Mesendoderm (in vitro differentiated cells): ENCODE results near the gene C1orf94.

Experiments
- DNase-seq: peaks from one replicate; pipeline ENCODE4 v3.0.0; 2013
- H2AK5ac ChIP-seq: 2 replicates; pipeline ENCODE4 v1.6.1; 2013; ENCODE audit warnings: low read length, inconsistent platforms
- H2BK120ac ChIP-seq: 2 replicates; pipeline ENCODE4 v1.6.1; 2013; ENCODE audit warnings: low read depth, mild to moderate bottlenecking, low read length, moderate library complexity, mixed read lengths
- H2BK15ac ChIP-seq: replicated peaks from 2 replicates; pipeline ENCODE4 v1.6.1; 2013; ENCODE audit warnings: low read depth, mild to moderate bottlenecking, moderate library complexity
- H2BK5ac ChIP-seq: 2 replicates; pipeline ENCODE4 v1.6.1; 2013; ENCODE audit warnings: low read length, inconsistent platforms
- H3K18ac ChIP-seq: 2 replicates; pipeline ENCODE4 v1.6.1; 2013; ENCODE audit warnings: mild to moderate bottlenecking, low read length, mixed read lengths
- H3K23ac ChIP-seq: one replicate; pipeline ENCODE4 v1.6.1; 2013; ENCODE audit warnings: low read length
- H3K27ac ChIP-seq: 2 replicates; pipeline ENCODE4 v1.5.1; 2013; ENCODE audit warnings: low read depth, mild to moderate bottlenecking, inconsistent platforms, low read length, moderate library complexity
- H3K27me3 ChIP-seq: 2 replicates; pipeline ENCODE4 v1.6.1; 2013; ENCODE audit warnings: low read length, control low read depth, mild to moderate bottlenecking, inconsistent platforms; ENCODE audit not compliant: insufficient read depth, poor library complexity
- H3K36me3 ChIP-seq: 2 replicates; pipeline ENCODE4 v1.6.1; 2013; ENCODE audit warnings: low read length, inconsistent platforms; ENCODE audit not compliant: control insufficient read depth, insufficient read depth
- H3K4ac ChIP-seq: one replicate; pipeline ENCODE4 v1.6.1; 2013; ENCODE audit warnings: low read depth, mild to moderate bottlenecking, low read length, moderate library complexity
- H3K4me1 ChIP-seq: 2 replicates; pipeline ENCODE4 v1.6.1; 2013; ENCODE audit warnings: low read depth, low read length, inconsistent platforms; ENCODE audit not compliant: control insufficient read depth
- H3K4me2 ChIP-seq: 2 replicates; pipeline ENCODE4 v1.6.1; 2013; ENCODE audit warnings: low read length
- H3K4me3 ChIP-seq: 2 replicates; pipeline ENCODE4 v1.5.1; 2013; ENCODE audit warnings: mild to moderate bottlenecking, low read length
- H3K56ac ChIP-seq: one replicate; pipeline ENCODE4 v1.6.1; 2013; ENCODE audit warnings: low read length
- H3K79me1 ChIP-seq: 2 replicates; pipeline ENCODE4 v1.6.1; 2013; ENCODE audit warnings: low read length, inconsistent platforms
- H3K79me2 ChIP-seq: 2 replicates; pipeline ENCODE4 v1.6.1; 2013; ENCODE audit warnings: mild to moderate bottlenecking, low read length; ENCODE audit not compliant: control insufficient read depth, insufficient read depth
- H3K9ac ChIP-seq: 2 replicates; pipeline ENCODE4 v1.6.1; 2013; ENCODE audit warnings: low read length, inconsistent platforms
- H4K5ac ChIP-seq: one replicate; pipeline ENCODE4 v1.6.1; 2013; ENCODE audit warnings: low read length
- H4K8ac ChIP-seq: one replicate; pipeline ENCODE4 v1.6.1; 2013; ENCODE audit warnings: low read depth, mild to moderate bottlenecking, control low read depth, low read length, moderate library complexity
- WGBS: extraction: QIAGEN DNeasy Blood & Tissue Kit; methylation state at CpG from one replicate; pipeline ENCODE4 v1.1.7; 2013; ENCODE audit warnings: low lambda C conversion rate, missing lambda C conversion rate; ENCODE audit not compliant: insufficient coverage; ENCODE audit errors: extremely low coverage; 5-methylcytosine and 5-hydroxymethylcytosine counted together

The C1orf94 gene

GRCh38 chr1:34266127-34266951 lies 89.6 kb downstream of the C1orf94 start:
- H2BK5ac ChIP-seq: no peak overlapping the region
- WGBS: no CpG with 5 or more reads among the region's 16 CpGs

DNA sequence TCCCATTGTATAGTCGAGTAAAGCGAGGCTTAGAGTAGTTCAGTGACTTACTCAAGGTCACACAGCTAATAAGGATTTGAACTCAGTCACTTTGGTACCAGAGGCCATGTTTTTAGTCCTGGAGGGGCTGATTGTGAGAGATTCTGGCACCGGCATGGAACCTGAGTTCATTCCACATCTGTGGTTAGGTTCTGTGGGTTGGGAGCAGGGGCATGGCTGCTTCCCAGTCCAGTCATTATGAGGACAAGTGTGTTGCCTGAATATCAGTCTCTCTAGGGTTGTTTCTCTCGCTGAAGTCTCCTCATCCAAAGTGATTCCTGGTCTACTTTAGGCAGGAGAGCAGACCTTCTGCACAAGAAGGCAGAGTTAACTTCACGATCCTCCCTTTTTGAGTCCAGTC lies 90.6 kb downstream of the C1orf94 start:
- Histone ChIP-seq H3K56ac (no peak overlapping the region), H3K18ac (no peak overlapping the region), H3K9ac (no peak overlapping the region), H2BK5ac (no peak overlapping the region), H3K23ac (no peak overlapping the region), H3K27ac (no peak overlapping the region), H2AK5ac (no peak overlapping the region), H3K4me1 (peaks cover 3% of the 10 kb centered on the region), H4K5ac (no peak overlapping the region), H3K79me1 (no peaks in the 10 kb centered on the region), H2BK15ac (no peak overlapping the region), H3K4me2 (no peak overlapping the region), H3K36me3 (no peaks in the 10 kb centered on the region), H4K8ac (no peak overlapping the region), H3K79me2 (no peaks in the 10 kb centered on the region), H2BK120ac (no peak overlapping the region), H3K4me3 (no peak overlapping the region), H3K27me3 (no peaks in the 10 kb centered on the region), H3K4ac (no peak overlapping the region)
- WGBS: no CpG with 5 or more reads among the region's 5 CpGs
- DNase-seq: no peak

More at GRCh38 chr1:34266127-34266951, 89.6 kb downstream of the C1orf94 start:
- H3K27ac ChIP-seq: no peak overlapping the region
- H3K79me2 ChIP-seq: no peaks in the 10 kb centered on the region
- H2BK15ac ChIP-seq: no peak overlapping the region
- peak overlapping the region; percentile 15 for H3K4me2 ChIP-seq
- no peaks in the 10 kb centered on the region for H3K36me3 ChIP-seq
- no peak overlapping the region for H3K4me3 ChIP-seq
- H3K18ac ChIP-seq: no peak overlapping the region
- H2AK5ac ChIP-seq: no peak overlapping the region
- peak; percentile 66 for DNase-seq
- no peaks in the 10 kb centered on the region for H3K79me1 ChIP-seq
- no peak overlapping the region for H4K5ac ChIP-seq
- H4K8ac ChIP-seq: no peak overlapping the region
- H3K27me3 ChIP-seq: no peaks in the 10 kb centered on the region
- no peak overlapping the region for H2BK120ac ChIP-seq
- H3K4me1 ChIP-seq: peaks cover 3% of the 10 kb centered on the region
- H3K56ac ChIP-seq: no peak overlapping the region
- H3K4ac ChIP-seq: no peak overlapping the region
- no peak overlapping the region for H3K23ac ChIP-seq
- H3K9ac ChIP-seq: no peak overlapping the region

GRCh38 chr1:34268311-34268954 lies 91.7 kb downstream of the C1orf94 start:
- H3K18ac ChIP-seq: no peak overlapping the region
- WGBS: no CpG with 5 or more reads among the region's 5 CpGs
- peak; percentile 7 for DNase-seq
- no peak overlapping the region for H3K23ac ChIP-seq
- H4K5ac ChIP-seq: no peak overlapping the region
- no peaks in the 10 kb centered on the region for H3K79me2 ChIP-seq
- H3K4ac ChIP-seq: no peak overlapping the region
- no peaks in the 10 kb centered on the region for H3K36me3 ChIP-seq
- H3K9ac ChIP-seq: no peak overlapping the region
- H3K79me1 ChIP-seq: no peaks in the 10 kb centered on the region
- H3K27me3 ChIP-seq: no peaks in the 10 kb centered on the region
- no peak overlapping the region for H4K8ac ChIP-seq
- no peak overlapping the region for H2AK5ac ChIP-seq
- no peak overlapping the region for H3K4me2 ChIP-seq
- H3K27ac ChIP-seq: no peak overlapping the region
- H2BK120ac ChIP-seq: no peak overlapping the region
- no peak overlapping the region for H3K4me3 ChIP-seq
- no peak overlapping the region for H2BK15ac ChIP-seq
- peaks cover 3% of the 10 kb centered on the region for H3K4me1 ChIP-seq
- H3K56ac ChIP-seq: no peak overlapping the region
- no peak overlapping the region for H2BK5ac ChIP-seq
